DND-41 (cell line): ENCODE results near the gene CPED1.

Experiments used
- CTCF ChIP-seq: IDR thresholded peaks from 2 replicates; pipeline ENCODE4 v1.5.1; 2012; ENCODE audit warnings: borderline replicate concordance, low read length, moderate library complexity, mild to moderate bottlenecking; ENCODE audit not compliant: poor library complexity, severe bottlenecking; ENCODE audit errors: extremely low read depth
- EZH2 ChIP-seq: IDR thresholded peaks from 3 replicates; pipeline ENCODE4 v1.6.1; 2012; ENCODE audit warnings: borderline replicate concordance, low read depth, mild to moderate bottlenecking, moderate library complexity, low read length, inconsistent platforms; ENCODE audit not compliant: severe bottlenecking

GRCh38 chr7:121053219-121053618 lies 64.7 kb downstream of the CPED1 start:
- TF ChIP-seq CTCF (no peak), EZH2 (no peak)
